HG02798 (cell line): ENCODE data around the gene KCTD13.
"Not testable (repeated sequence)": the region's sequence is repeated elsewhere in the genome, so short reads cannot be mapped to it uniquely, and the experiment has no call there.

Experiments used
- ATAC-seq: cut with Tn5 transposase; IDR thresholded peaks from one replicate; pipeline ENCODE4 v1.9.1; 2021; ENCODE audit warnings: mild to moderate bottlenecking; ENCODE audit not compliant: unreplicated experiment, poor library complexity

Gene KCTD13, protein sequence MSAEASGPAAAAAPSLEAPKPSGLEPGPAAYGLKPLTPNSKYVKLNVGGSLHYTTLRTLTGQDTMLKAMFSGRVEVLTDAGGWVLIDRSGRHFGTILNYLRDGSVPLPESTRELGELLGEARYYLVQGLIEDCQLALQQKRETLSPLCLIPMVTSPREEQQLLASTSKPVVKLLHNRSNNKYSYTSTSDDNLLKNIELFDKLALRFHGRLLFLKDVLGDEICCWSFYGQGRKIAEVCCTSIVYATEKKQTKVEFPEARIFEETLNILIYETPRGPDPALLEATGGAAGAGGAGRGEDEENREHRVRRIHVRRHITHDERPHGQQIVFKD

DNA sequence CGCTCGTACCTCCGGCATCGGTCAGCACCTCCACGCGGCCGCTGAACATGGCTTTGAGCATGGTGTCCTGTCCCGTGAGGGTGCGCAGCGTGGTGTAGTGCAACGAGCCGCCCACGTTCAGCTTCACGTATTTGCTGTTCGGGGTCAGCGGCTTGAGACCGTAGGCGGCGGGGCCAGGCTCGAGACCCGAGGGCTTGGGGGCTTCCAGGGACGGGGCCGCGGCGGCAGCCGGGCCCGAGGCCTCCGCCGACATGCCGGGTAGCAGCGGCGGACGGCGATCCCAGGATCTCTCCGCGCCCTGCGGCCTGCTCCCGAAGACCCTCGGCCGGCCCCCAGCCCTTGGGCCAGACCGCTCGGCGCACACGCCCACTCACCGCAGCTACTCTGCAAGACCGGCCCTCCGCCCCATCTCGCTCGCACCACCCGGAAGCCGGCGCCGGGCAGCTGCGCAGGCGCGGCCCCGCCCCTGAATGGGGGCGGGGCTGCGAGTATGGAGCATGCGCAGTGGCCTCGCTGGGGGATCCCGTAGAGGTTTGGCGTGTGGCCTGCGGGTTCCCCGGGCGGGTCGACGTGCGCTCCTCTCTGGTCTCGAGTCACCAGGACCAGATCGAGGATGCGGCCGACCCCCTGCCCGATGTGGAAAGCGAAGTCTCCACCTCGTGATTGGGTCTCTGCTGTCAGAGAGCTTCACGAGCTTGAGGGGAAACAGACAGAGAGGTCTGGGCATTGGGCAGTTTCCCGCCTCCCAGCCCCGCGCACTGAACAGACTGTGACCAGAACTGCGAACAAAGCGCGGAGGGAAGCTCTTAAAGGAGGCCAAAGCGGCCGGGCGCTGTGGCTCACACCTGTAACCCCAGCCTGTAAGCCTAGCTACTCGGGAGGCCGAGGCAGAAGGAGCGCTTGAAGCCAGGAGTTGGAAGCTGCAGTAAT lies at the start of gene KCTD13:
KCTD13 (minus strand) TSS at position 446 of the 930 bp plus-strand sequence; CDS start at position 253, 193 bp downstream.
- peak; percentile 89 for ATAC-seq

DNA sequence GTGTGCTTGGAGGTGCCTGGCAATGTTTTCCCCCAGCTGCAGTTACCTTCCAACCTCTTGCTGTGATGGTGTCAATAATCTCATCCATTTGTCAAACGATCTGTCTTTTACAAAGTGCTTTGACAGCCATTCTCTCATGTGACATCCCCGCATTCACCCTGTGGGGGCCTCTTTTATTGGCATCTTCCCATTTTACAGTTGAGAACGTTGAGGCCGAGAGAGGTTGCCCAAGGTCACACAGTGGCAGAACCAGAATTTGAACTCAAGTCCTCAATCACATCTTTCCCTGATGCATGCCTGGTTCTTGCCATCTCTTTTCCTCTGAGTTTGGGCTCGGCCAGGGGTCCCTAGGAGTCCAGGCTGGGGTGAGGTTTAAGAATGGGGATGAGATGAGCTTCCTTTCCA lies 49.1 kb upstream of the KCTD13 start:
- no peak for ATAC-seq

DNA sequence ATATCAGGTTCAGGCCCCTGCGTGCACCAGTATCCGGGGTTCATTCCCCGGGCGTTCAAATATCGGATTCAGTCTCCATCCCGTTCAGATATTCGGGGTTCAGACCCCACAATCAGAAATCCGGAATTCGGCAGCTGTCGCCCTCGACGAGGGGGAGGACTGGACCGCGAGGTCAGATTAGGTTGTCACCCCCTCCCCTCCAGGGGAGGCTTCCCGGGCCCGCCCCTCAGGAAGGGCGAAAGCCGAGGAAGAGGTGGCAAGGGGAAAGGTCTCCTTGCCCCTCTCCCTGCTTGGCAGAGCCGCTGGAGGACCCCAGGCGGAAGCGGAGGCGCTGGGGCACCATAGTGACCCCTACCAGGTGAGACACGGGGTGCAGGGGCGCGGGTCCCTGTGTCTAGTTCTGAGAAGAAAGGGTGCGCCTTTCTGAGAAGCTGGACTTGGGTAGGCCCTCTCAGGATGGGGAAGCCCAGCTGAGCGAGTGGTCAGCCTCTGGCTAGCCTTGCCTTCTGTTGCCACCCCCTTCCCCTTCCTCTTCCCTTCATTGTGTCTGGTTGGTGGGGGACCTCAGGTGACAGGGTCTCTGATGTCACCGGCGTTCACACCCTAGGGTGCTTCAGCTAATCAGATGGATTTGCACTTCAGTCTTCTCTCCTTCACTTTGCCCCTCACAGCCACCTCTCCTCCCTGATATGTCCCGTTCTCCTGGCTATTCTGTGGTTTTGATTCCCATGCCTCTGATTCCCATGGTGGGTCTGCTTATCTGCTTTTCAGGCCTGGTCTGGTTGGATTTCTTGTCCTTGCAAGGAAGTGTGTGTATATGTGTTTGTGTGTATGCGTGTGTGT lies 48.5 kb upstream of the KCTD13 start:
- no peak for ATAC-seq

DNA sequence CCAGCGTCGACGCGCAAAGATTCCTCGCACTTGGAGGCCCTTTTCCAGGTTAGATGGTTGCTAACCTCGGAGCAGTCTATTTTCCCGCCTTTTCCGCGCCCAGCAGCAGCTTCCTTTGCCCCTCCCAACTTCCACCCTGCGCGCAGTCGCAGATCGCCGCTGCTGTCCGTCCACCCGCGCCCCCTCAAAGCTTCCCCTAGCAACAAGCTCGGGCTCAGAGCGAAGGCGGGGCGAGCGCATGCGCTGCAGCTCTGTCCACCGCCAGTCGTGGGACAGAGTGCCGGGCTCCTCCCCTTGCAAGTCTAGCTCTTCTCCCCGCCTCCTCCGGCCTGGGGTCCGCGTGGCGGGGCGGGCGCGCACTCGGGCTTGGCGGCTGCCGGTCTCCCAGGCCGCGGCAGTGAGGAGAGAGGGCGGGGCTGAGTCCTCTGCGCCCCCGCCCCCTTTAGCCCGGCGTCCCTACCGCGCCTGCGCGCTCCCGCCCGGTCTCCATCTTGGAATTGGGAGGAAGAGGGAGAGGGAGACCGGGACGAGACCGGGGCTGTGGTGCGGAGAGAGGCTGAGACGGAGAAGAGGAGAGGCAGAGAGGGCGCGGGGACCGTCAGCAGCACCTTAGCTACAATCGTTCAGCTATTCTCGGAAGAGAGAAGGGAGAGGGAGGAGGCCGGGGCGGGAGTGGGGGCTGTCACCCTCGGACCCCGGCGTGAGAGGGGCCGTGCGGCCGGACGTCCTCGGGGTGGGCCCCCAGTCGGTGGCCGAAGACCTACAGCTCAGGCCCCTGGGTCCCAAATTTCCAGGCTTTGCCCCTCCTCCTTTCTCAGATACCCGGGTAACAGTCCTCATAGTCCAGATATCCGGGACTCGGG lies 47.6 kb upstream of the KCTD13 start, which contains the start of gene TAOK2:
TAOK2 (plus strand) TSS at position 485 of the 863 bp plus-strand sequence. CDS start 3,905 bp downstream, outside the sequence.
- ATAC-seq = peak; percentile 97

DNA sequence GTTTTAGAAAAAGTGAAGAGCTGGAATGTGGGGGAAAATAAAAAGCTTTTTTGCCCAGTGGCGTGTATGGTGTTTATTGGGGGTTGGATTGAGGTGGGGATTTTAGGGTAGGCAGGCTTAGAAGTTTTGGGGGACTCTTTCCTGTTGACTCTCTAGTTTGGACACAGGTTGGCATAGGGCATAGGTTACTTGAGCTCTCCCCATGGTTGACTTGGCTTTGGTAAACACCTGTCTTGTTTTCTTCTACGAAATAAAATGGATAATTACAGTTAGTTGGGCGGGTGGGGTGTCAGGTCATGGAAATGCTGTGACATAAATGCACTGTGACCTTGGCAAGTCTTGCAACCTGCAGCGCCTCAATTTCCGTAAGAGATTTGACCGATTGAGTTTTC lies 47.0 kb upstream of the KCTD13 start:
- ATAC-seq = no peak

DNA sequence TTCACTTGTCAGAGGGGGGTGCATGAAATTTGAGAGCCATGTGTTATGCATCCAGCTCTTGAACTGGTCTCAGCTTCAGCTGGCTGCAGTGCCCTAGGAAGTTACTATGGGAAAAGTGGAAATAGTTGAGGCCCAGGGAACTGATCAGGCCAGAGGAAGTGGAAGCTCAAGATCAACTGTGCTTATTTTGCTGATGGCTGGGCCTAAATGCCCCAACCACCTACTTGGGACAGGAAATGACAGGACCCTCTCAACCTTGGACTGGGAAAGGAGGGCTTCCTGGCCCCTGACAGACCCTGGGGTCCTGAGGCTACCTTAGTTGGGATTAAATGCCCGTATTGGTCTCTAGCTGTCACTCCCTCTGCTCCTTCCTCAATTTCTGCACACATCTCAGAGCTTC lies 46.5 kb upstream of the KCTD13 start:
- ATAC-seq = no peak

DNA sequence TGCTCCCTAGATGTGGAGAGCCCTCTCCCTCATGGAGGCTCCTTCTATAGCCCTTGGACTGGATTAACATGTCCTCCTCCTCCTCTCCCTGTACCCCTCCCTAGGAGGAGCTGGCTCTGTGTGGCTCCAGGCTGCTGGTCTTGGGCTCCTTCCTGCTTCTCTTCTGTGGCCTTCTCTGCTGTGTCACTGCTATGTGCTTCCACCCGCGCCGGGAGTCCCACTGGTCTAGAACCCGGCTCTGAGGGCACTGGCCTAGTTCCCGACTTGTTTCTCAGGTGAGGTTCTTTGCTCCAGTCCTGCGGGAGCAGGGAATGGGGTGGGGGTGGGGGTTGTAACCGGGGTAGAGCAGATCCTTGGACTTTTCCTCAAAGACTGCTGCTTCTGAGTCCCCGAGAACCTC lies 45.3 kb upstream of the KCTD13 start:
- no peak for ATAC-seq

DNA sequence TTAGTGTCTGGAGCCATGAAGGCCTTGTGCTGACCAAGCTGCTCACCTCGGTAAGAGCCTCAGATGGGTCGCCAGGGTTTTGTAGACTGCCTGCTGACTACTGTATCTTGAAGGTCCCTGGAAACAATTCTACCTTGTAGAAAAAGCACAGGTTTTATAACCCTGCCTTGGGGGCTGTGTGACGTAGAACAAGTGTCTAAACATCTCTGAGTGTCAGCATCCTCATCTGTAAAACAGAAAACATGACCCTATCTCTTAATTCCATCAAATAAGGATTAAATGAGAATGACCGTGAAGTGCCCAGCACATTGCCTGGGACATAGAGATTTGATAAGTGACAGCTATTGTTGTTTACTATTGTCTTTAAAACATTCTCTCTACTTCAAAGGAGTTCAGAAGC lies 42.2 kb upstream of the KCTD13 start:
- ATAC-seq = no peak

DNA sequence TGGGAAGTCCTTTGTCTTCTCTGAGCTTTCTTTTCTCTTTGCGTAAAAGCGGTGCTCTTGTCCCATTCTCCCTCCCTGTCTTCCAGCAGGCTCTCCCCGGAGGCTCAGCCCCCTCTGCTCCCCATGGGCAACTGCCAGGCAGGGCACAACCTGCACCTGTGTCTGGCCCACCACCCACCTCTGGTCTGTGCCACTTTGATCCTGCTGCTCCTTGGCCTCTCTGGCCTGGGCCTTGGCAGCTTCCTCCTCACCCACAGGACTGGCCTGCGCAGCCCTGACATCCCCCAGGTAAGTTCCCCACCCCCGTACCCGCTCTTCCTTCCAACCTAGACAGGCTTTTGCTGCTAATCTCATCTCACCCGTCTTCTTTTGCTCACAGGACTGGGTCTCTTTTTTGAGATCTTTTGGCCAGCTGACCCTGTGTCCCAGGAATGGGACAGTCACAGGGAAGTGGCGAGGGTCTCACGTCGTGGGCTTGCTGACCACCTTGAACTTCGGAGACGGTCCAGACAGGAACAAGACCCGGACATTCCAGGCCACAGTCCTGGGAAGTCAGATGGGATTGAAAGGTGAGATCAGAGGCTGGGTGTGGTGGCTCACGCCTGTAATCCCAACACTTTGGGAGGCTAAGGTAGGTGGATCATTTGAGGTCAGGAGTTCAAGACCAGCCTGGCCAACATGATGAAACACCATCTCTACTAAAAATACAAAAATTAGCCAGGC lies 37.2 kb upstream of the KCTD13 start:
- ATAC-seq = no peak

DNA sequence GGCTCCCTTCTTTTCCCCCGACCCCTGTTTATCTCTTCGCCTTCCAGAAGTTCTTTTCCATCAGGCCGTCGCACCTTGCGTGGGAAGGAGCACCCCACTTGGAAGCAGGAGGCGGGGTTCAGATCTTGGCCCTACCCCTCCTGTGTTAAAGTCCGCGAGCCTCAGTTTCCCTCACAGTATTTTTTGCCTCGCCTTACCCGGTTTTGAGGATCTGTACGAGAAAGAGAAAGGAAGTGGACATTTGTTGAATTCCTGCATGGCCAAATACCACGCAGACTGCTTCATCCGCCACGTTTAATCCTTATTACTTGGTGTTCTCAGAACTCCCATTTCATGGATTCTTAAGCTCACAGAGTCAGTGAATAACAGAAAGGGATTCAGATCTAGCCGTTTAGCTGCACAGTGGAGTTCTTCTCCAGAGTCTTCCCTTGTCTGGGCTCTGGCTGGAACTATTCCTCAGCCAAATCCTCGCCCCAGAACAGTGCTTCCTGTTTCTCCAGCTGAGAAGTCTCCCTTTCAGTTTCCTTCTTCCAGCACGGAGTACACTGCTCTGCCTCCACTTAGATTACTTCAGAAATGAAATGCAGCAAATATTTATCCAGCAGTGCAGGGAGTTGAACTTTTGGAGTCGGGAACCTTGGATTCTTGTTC lies 36.4 kb upstream of the KCTD13 start:
- no peak for ATAC-seq

DNA sequence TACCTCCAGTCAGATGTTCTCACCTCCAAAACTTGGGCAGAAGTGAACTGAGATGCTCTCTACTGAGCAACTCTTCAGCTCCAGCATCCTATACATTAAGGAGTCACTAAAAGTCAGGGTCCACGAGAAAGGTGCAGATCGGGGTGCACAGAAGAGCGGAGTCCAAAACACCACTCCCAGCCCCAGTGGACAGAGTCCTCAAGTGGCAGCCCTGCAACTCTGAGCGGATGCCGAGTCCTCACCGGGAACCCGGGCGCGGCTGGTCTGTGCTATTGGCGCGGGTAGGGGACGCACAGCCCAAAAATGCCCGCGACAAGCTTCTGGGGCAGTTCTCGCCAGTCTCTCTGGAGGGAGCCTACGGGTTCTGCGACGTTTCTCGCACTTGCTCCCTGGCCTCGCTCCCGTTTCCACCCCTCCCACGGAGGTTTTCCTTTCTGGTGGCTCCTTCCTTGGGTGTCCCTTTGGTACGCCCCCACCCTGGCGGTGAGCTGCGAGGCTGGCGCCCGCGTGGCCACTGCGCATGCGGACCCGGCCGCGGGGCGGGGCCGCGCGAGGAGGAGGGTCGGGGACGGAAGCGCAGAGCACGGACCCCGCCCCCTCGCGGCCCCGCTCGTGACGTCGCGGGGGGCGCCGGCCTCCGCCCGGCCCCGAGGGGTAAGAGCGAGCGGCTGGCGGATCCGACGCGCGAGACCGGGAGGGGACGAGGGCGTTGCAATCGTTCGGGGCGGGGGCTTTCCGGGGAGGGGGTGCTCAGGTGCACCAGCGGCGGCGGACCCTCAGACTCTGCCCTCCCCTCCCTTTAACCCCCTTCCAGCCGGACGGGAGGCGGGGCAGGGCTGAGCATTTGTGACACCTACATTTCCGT lies 35.7 kb upstream of the KCTD13 start, which contains the start of gene TMEM219:
TMEM219 (plus strand) TSS at position 601 of the 865 bp plus-strand sequence. CDS start 1,065 bp downstream, outside the sequence.
- ATAC-seq = peak; percentile 95

DNA sequence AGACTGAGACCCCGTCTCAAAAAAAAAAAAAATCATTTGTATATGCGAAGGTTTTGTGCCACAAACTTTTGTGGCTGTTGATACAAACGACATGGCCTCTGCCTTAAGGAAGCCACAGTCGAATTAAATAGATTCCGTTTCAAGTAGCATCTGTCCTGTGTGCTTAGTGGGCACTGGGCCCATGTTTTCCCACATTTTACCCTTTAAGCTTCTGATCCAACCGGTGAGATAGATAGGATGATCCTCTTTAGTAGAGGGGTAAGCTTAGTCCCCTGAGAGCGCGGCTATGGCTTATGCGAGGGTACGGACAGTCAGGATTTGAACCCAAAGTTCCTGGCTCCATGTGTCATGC lies 35.1 kb upstream of the KCTD13 start:
- no peak for ATAC-seq

DNA sequence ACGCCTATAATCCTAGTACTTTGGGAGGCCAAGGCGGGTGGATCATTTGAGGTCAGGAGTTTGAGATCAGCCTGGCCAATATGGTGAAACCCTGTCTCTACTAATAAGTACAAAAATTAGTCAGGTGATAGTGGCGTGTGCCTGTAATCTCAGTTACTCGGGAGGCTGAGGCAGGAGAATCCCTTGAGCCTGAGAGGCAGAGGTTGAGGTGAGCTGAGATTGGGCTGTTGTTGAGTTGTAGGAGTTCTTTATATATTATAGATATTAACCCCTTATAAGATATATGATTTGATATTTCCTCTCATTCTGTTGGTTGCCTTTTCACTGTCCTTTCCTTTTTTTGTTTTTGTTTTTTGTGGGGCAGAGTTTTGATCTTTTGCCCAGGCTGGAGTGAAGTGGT lies 33.8 kb upstream of the KCTD13 start:
- ATAC-seq = not testable (repeated sequence)

DNA sequence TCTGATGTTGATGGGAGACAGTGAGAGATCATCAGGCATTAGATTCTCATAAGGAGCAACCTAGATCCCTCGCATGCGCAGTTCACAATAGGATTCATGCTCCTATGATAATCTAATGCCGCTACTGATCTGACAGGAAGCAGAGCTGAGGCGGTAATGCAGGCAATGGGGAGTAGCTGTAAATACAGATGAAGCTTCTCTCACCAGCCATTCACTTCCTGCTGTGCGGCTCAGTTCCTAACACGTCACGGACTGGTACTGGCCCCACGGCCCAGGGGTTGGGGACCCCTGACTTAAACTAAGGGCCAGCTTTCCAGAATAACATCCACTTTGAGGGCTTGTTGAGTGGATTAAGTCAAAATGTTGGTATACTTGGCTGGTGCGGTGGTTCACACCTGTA lies 33.3 kb upstream of the KCTD13 start:
- ATAC-seq = no peak

DNA sequence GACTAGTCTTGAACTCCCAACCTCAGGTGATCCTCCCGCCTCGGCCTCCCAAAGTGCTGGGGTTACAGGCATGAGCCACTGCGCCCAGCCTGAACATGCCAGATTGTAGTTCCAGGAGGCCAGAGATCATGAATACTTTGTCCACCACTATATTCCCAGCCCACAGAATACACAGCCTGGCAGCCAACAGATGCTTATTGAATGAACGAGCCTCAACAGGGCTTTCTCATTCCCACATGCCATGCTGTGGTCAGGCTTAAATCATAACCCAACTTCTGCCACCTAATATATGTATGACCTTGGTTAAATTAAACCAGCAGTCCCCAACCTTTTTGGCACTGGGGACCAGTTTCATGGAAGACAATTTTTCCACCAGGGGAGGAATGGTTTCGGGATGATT lies 32.7 kb upstream of the KCTD13 start:
- ATAC-seq = no peak

DNA sequence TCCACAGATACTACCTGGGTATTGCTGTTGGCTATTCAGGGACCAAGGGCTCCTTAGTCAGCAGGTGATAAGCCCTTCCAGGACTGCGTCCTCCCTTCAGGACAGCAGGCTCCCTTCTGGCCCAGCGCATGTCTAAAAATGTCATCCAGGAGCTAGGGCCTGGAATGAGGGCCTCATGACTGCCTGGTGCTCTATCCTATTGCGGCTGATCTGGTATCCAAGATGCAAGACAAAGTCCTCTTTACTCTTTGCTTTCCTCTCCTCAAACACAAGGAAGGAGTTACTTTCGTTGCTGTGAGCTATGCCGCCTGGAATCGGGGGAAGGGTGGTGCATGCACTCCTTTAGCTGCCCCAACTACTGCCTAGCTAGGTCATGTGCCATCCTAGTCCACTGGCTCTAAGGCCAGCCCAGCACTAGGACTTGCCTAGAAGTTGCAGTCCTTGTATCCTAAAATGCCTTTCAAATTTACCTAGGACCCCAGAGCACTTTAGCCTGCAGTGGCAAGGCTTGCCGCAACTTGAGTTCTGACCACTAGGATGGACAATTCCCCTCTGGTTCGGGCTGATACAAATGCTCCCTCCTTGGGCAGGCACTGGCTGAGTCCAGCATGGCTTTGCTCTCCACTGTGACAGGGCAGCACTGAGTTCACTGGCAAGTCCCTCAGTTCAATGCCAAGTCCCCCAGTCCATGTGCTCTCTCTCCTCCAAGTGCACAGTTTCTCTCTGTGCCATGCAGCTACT lies 25.8 kb upstream of the KCTD13 start:
- no peak for ATAC-seq
